ENCODE measurements around the gene EIF5A.

EIF5A gene

GRCh38 chr17:7325031-7325528, 17.7 kb downstream of the EIF5A start:
- no peaks in the 10 kb centered on the region for H3K27me3 Mint-ChIP-seq (ENCODE audit: low read depth, poor library complexity)
- no peak overlapping the region for H3K4me3 Mint-ChIP-seq
- TF ChIP-seq CTCF (IDR thresholded peaks at IDR 0.05): no peak
- no peak overlapping the region for H3K27ac Mint-ChIP-seq
- no peaks in the 10 kb centered on the region for H3K9me3 Mint-ChIP-seq
- H3K4me1 Mint-ChIP-seq: peaks cover 23% of the 10 kb centered on the region
- DNase-seq: no peak
- H3K36me3 Mint-ChIP-seq (ENCODE audit: low read depth): peaks cover 18% of the 10 kb centered on the region

- H3K4me1 Mint-ChIP-seq: peaks cover 31% of the 10 kb centered on the region
- no peak overlapping the region for H3K27ac Mint-ChIP-seq
- no peak overlapping the region for H3K4me3 Mint-ChIP-seq
- H3K27me3 Mint-ChIP-seq (ENCODE audit: low read depth, poor library complexity): peaks cover 4% of the 10 kb centered on the region
- TF ChIP-seq CTCF (IDR thresholded peaks at IDR 0.05): no peak
- H3K9me3 Mint-ChIP-seq: no peaks in the 10 kb centered on the region
- no peak for DNase-seq
- peaks cover 14% of the 10 kb centered on the region for H3K36me3 Mint-ChIP-seq (ENCODE audit: low read depth)
Observed at GRCh38 chr17:7326186-7326585, 18.8 kb downstream of the EIF5A start.

- Mint-ChIP-seq H3K27me3 (ENCODE audit: low read depth, poor library complexity) (peaks cover 4% of the 10 kb centered on the region), H3K4me1 (peaks cover 32% of the 10 kb centered on the region), H3K9me3 (no peaks in the 10 kb centered on the region), H3K4me3 (peak overlapping the region; percentile 18), H3K36me3 (ENCODE audit: low read depth) (peaks cover 7% of the 10 kb centered on the region), H3K27ac (no peak overlapping the region)
- TF ChIP-seq CTCF (IDR thresholded peaks at IDR 0.05): no peak
- no peak for DNase-seq
Observed at GRCh38 chr17:7327056-7327455, 19.6 kb downstream of the EIF5A start.

GRCh38 chr17:7327501-7327900, 20.1 kb downstream of the EIF5A start:
- no peak for DNase-seq
- Mint-ChIP-seq H3K4me1 (peaks cover 36% of the 10 kb centered on the region), H3K9me3 (no peaks in the 10 kb centered on the region), H3K27ac (no peak overlapping the region), H3K27me3 (ENCODE audit: low read depth, poor library complexity) (peaks cover 4% of the 10 kb centered on the region), H3K4me3 (peak overlapping the region; percentile 99), H3K36me3 (ENCODE audit: low read depth) (peaks cover 2% of the 10 kb centered on the region)
- TF ChIP-seq CTCF (IDR thresholded peaks at IDR 0.05): no peak

- Mint-ChIP-seq H3K4me1 (peaks cover 41% of the 10 kb centered on the region), H3K27me3 (ENCODE audit: low read depth, poor library complexity) (peaks cover 4% of the 10 kb centered on the region), H3K27ac (no peak overlapping the region), H3K9me3 (no peaks in the 10 kb centered on the region), H3K4me3 (peak overlapping the region; percentile 99), H3K36me3 (ENCODE audit: low read depth) (no peaks in the 10 kb centered on the region)
- DNase-seq: no peak
- no peak for TF ChIP-seq CTCF (IDR thresholded peaks at IDR 0.05)
Observed at GRCh38 chr17:7328009-7328408, 20.6 kb downstream of the EIF5A start.

- no peak for DNase-seq
- Mint-ChIP-seq H3K27me3 (ENCODE audit: low read depth, poor library complexity) (peaks cover 4% of the 10 kb centered on the region), H3K4me1 (peaks cover 47% of the 10 kb centered on the region), H3K4me3 (peak within 1 kb of the TSS; percentile 99), H3K27ac (peak within 1 kb of the TSS; percentile 99), H3K9me3 (no peaks in the 10 kb centered on the region), H3K36me3 (ENCODE audit: low read depth) (no peaks in the 10 kb centered on the region)
- TF ChIP-seq CTCF (IDR thresholded peaks at IDR 0.05): no peak
Observed at GRCh38 chr17:7328840-7329373, 21.5 kb downstream of the EIF5A start, which contains the start of gene NEURL4. NEURL4 (minus strand) TSS chr17:7329335; CDS start chr17:7329312, 23 bp downstream.
